Activated CD4-positive, alpha-beta T cell treated with anti-CD3 and anti-CD28 coated beads, Interleukin-2, amount 10 ng/mL, durations not matched to agents 7 days and 5 days (primary cell): ENCODE measurements around the gene GOT1. TPM values are rescaled to one million over a fixed set of nuclear protein-coding genes. Genes with fewer than 3 reads are reported as not detected.

Experiments used
- CTCF ChIA-PET: fragments of 350-600 bp; sonication (Branson Sonifier 250); formaldehyde crosslinking; loops from one replicate; lab custom pipeline; 2021; ENCODE audit warnings: antibody characterized with exemption; lab: Charles Lee
- POLR2A ChIA-PET: fragments of 350-600 bp; sonication (Branson Sonifier 250); formaldehyde crosslinking; loops from one replicate; lab custom pipeline; 2021; ENCODE audit warnings: antibody characterized with exemption; lab: Charles Lee
- DNase-seq: peaks from one replicate; pipeline ENCODE4 v3.0.0-alpha.2; 2020
- H3K27ac Mint-ChIP-seq: one replicate; pipeline ENCODE4 v1.8.0; 2021; ENCODE audit warnings: mild to moderate bottlenecking, moderate library complexity, mixed read lengths
- H3K27me3 Mint-ChIP-seq: one replicate; pipeline ENCODE4 v1.8.0; 2021; ENCODE audit warnings: mixed read lengths
- H3K36me3 Mint-ChIP-seq: one replicate; pipeline ENCODE4 v1.8.0; 2021; ENCODE audit warnings: low read depth, mixed read lengths
- H3K4me1 Mint-ChIP-seq: one replicate; pipeline ENCODE4 v1.8.0; 2021; ENCODE audit warnings: mixed read lengths
- H3K4me3 Mint-ChIP-seq: one replicate; pipeline ENCODE4 v1.8.0; 2021; ENCODE audit warnings: mild to moderate bottlenecking, moderate library complexity, mixed read lengths
- H3K9me3 Mint-ChIP-seq: one replicate; pipeline ENCODE4 v1.8.0; 2021; ENCODE audit warnings: mixed read lengths
- total RNA-seq, 2 experiments: library from RNA; stranded (reverse); gene quantifications; one replicate each; pipeline ENCODE4 v1.2.3, GENCODE V29; 2021

GOT1 gene
- total RNA-seq, 2 experiments from 2014 or later, result 26.1 to 33.2 TPM

- DNase-seq, result no peak
- no peaks in the 10 kb centered on the region for H3K27me3 Mint-ChIP-seq
- H3K4me3 Mint-ChIP-seq, result peak overlapping the region; percentile 100
- H3K36me3 Mint-ChIP-seq, result peaks cover 6% of the 10 kb centered on the region
- CTCF ChIA-PET, result interaction anchor here (1.1 kb wide), 1 partner anchor 185 kb away, joined by 3 read pairs; no protein-coding TSS in a partner anchor
- H3K4me1 Mint-ChIP-seq, result peaks cover 37% of the 10 kb centered on the region
- H3K27ac Mint-ChIP-seq, result peak overlapping the region; percentile 97
- POLR2A ChIA-PET, result interaction anchor here (0.6 kb wide), 1 partner anchor 336 kb away, joined by 3 read pairs; no protein-coding TSS in a partner anchor
- no peaks in the 10 kb centered on the region for H3K9me3 Mint-ChIP-seq
These were observed 341 bp downstream of the GOT1 start for GRCh38 chr10:99430116-99430450.

GRCh38 chr10:99429517-99430095 is 818 bp downstream of the GOT1 start:
- Mint-ChIP-seq H3K9me3 (no peaks in the 10 kb centered on the region), H3K4me1 (peaks cover 37% of the 10 kb centered on the region), H3K4me3 (peak overlapping the region; percentile 100), H3K27me3 (no peaks in the 10 kb centered on the region), H3K27ac (peak overlapping the region; percentile 97), H3K36me3 (peaks cover 6% of the 10 kb centered on the region)
- ChIA-PET CTCF (interaction anchor here (1.1 kb wide), 1 partner anchor 186 kb away, joined by 3 read pairs; no protein-coding TSS in a partner anchor), POLR2A (no interaction called here)
- DNase-seq, result no peak

- no peaks in the 10 kb centered on the region for H3K27me3 Mint-ChIP-seq
- H3K4me3 Mint-ChIP-seq, result no peak overlapping the region
- no peak for DNase-seq
- POLR2A ChIA-PET, result no interaction called here
- peaks cover 6% of the 10 kb centered on the region for H3K36me3 Mint-ChIP-seq
- H3K27ac Mint-ChIP-seq, result no peak overlapping the region
- no peaks in the 10 kb centered on the region for H3K9me3 Mint-ChIP-seq
- CTCF ChIA-PET, result no interaction called here
- H3K4me1 Mint-ChIP-seq, result peaks cover 28% of the 10 kb centered on the region
These were observed 2.7 kb downstream of the GOT1 start for GRCh38 chr10:99427566-99428190.

- Mint-ChIP-seq H3K27ac (no peak overlapping the region), H3K4me1 (peaks cover 22% of the 10 kb centered on the region), H3K4me3 (no peak overlapping the region), H3K9me3 (no peaks in the 10 kb centered on the region), H3K36me3 (peaks cover 3% of the 10 kb centered on the region), H3K27me3 (no peaks in the 10 kb centered on the region)
- no peak for DNase-seq
- POLR2A ChIA-PET, result no interaction called here
- CTCF ChIA-PET, result no interaction called here
These were observed 3.7 kb downstream of the GOT1 start for GRCh38 chr10:99426689-99427088.

- H3K27ac Mint-ChIP-seq, result no peak overlapping the region
- no peak for DNase-seq
- H3K4me1 Mint-ChIP-seq, result peaks cover 22% of the 10 kb centered on the region
- ChIA-PET POLR2A (no interaction called here), CTCF (no interaction called here)
- no peaks in the 10 kb centered on the region for H3K27me3 Mint-ChIP-seq
- peaks cover 6% of the 10 kb centered on the region for H3K36me3 Mint-ChIP-seq
- no peak overlapping the region for H3K4me3 Mint-ChIP-seq
- no peaks in the 10 kb centered on the region for H3K9me3 Mint-ChIP-seq
These were observed 5.2 kb downstream of the GOT1 start for GRCh38 chr10:99425204-99425603.

- H3K4me3 Mint-ChIP-seq, result no peak overlapping the region
- no peaks in the 10 kb centered on the region for H3K9me3 Mint-ChIP-seq
- peaks cover 11% of the 10 kb centered on the region for H3K36me3 Mint-ChIP-seq
- CTCF ChIA-PET, result no interaction called here
- no peak overlapping the region for H3K27ac Mint-ChIP-seq
- peaks cover 18% of the 10 kb centered on the region for H3K4me1 Mint-ChIP-seq
- DNase-seq, result no peak
- POLR2A ChIA-PET, result no interaction called here
- H3K27me3 Mint-ChIP-seq, result no peaks in the 10 kb centered on the region
These were observed 5.8 kb downstream of the GOT1 start for GRCh38 chr10:99424656-99425055.

- Mint-ChIP-seq H3K27ac (no peak overlapping the region), H3K27me3 (no peaks in the 10 kb centered on the region), H3K9me3 (no peaks in the 10 kb centered on the region), H3K4me3 (no peak overlapping the region), H3K36me3 (peaks cover 24% of the 10 kb centered on the region), H3K4me1 (peaks cover 7% of the 10 kb centered on the region)
- CTCF ChIA-PET, result no interaction called here
- POLR2A ChIA-PET, result no interaction called here
- no peak for DNase-seq
These were observed 7.8 kb downstream of the GOT1 start for GRCh38 chr10:99422529-99423096.

- Mint-ChIP-seq H3K27ac (no peak overlapping the region), H3K36me3 (peaks cover 30% of the 10 kb centered on the region), H3K4me3 (no peak overlapping the region), H3K4me1 (peaks cover 7% of the 10 kb centered on the region), H3K27me3 (no peaks in the 10 kb centered on the region), H3K9me3 (no peaks in the 10 kb centered on the region)
- POLR2A ChIA-PET, result no interaction called here
- CTCF ChIA-PET, result no interaction called here
- DNase-seq, result no peak
These were observed 9.1 kb downstream of the GOT1 start for GRCh38 chr10:99421233-99421739.

GRCh38 chr10:99419688-99420087 is 10.7 kb downstream of the GOT1 start:
- Mint-ChIP-seq H3K9me3 (no peaks in the 10 kb centered on the region), H3K4me3 (no peak overlapping the region), H3K27me3 (no peaks in the 10 kb centered on the region), H3K36me3 (peaks cover 32% of the 10 kb centered on the region), H3K27ac (no peak overlapping the region), H3K4me1 (peaks cover 7% of the 10 kb centered on the region)
- POLR2A ChIA-PET, result no interaction called here
- DNase-seq, result no peak
- CTCF ChIA-PET, result no interaction called here

- Mint-ChIP-seq H3K9me3 (no peaks in the 10 kb centered on the region), H3K27ac (no peak overlapping the region), H3K4me1 (peaks cover 7% of the 10 kb centered on the region), H3K4me3 (no peak overlapping the region), H3K36me3 (peaks cover 32% of the 10 kb centered on the region), H3K27me3 (no peaks in the 10 kb centered on the region)
- DNase-seq, result no peak
- ChIA-PET POLR2A (no interaction called here), CTCF (no interaction called here)
These were observed 11.4 kb downstream of the GOT1 start for GRCh38 chr10:99418910-99419624.

- CTCF ChIA-PET, result interaction anchor here (0.6 kb wide), 1 partner anchor 10 kb away, joined by 3 read pairs; no protein-coding TSS in a partner anchor
- Mint-ChIP-seq H3K4me3 (no peak overlapping the region), H3K9me3 (no peaks in the 10 kb centered on the region), H3K4me1 (no peaks in the 10 kb centered on the region), H3K27ac (no peak overlapping the region), H3K27me3 (no peaks in the 10 kb centered on the region), H3K36me3 (peaks cover 8% of the 10 kb centered on the region)
- no peak for DNase-seq
- POLR2A ChIA-PET, result no interaction called here
These were observed 18.3 kb downstream of the GOT1 start for GRCh38 chr10:99412099-99412498.

- Mint-ChIP-seq H3K27me3 (no peaks in the 10 kb centered on the region), H3K4me1 (no peaks in the 10 kb centered on the region), H3K36me3 (peaks cover 7% of the 10 kb centered on the region), H3K9me3 (no peaks in the 10 kb centered on the region), H3K27ac (no peak overlapping the region), H3K4me3 (no peak overlapping the region)
- no peak for DNase-seq
- POLR2A ChIA-PET, result no interaction called here
- CTCF ChIA-PET, result no interaction called here
These were observed 18.9 kb downstream of the GOT1 start for GRCh38 chr10:99411546-99411945.

GRCh38 chr10:99410876-99411275 is 19.5 kb downstream of the GOT1 start:
- CTCF ChIA-PET, result no interaction called here
- H3K9me3 Mint-ChIP-seq, result no peaks in the 10 kb centered on the region
- H3K4me3 Mint-ChIP-seq, result no peak overlapping the region
- H3K27ac Mint-ChIP-seq, result no peak overlapping the region
- peaks cover 3% of the 10 kb centered on the region for H3K36me3 Mint-ChIP-seq
- no peaks in the 10 kb centered on the region for H3K27me3 Mint-ChIP-seq
- POLR2A ChIA-PET, result no interaction called here
- no peak for DNase-seq
- no peaks in the 10 kb centered on the region for H3K4me1 Mint-ChIP-seq
